ENCODE results near the gene QRICH1.

- no peak for TF ChIP-seq CTCF (conservative IDR thresholded peaks at IDR 0.05 in 1 of 2, IDR thresholded peaks at IDR 0.05 in 1 of 2; ENCODE audit: low read depth in 1 of 2, low read length in 2 of 2)
- no peak for TF ChIP-seq EZH2 (IDR thresholded peaks at IDR 0.05; ENCODE audit: low read length, missing control alignments)
Observed at GRCh38 chr3:48984663-48985062, 109.2 kb downstream of the QRICH1 start.
